ENCODE results near the gene IRF2.
"Not testable (repeated sequence)": the region's sequence is repeated elsewhere in the genome, so short reads cannot be mapped to it uniquely, and the experiment has no call there.

The IRF2 gene

DNA sequence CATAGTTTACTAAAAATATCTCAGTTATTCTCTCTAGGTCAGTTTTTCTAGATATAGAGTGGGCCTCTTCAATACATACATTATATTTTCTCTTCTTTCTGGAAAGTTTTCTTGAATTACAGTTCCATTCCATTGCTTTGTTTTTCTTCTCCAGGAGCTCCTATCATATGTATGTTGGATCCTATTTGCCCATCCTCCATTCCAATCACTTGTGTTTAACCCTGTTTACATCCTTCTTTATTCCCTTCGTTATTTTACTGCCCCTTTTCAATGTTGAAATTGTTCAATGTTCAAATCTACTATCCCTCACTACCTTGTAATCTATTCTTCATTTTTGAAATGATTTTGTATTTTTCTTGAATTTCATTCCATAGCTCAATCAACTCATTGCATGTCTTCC, 97.4 kb downstream of the IRF2 start:
- DNase-seq (ENCODE audit: low spot score), result no peak
- TF ChIP-seq, protein P1, sequence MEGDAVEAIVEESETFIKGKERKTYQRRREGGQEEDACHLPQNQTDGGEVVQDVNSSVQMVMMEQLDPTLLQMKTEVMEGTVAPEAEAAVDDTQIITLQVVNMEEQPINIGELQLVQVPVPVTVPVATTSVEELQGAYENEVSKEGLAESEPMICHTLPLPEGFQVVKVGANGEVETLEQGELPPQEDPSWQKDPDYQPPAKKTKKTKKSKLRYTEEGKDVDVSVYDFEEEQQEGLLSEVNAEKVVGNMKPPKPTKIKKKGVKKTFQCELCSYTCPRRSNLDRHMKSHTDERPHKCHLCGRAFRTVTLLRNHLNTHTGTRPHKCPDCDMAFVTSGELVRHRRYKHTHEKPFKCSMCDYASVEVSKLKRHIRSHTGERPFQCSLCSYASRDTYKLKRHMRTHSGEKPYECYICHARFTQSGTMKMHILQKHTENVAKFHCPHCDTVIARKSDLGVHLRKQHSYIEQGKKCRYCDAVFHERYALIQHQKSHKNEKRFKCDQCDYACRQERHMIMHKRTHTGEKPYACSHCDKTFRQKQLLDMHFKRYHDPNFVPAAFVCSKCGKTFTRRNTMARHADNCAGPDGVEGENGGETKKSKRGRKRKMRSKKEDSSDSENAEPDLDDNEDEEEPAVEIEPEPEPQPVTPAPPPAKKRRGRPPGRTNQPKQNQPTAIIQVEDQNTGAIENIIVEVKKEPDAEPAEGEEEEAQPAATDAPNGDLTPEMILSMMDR (IDR thresholded peaks at IDR 0.05; ENCODE audit: borderline replicate concordance, control extremely low read depth, extremely low read depth, insufficient read depth, missing control alignments), result no peak
- in situ Hi-C loops (cut with MboI; ENCODE audit: low sequenced_read_pairs, unreplicated experiment), result no loop called here

- TF ChIP-seq, protein P1 (IDR thresholded peaks at IDR 0.05; ENCODE audit: borderline replicate concordance, control extremely low read depth, extremely low read depth, insufficient read depth, missing control alignments), result no peak
- in situ Hi-C loops (cut with MboI; ENCODE audit: low sequenced_read_pairs, unreplicated experiment), result no loop called here
Measured at GRCh38 chr4:184376126-184376838, 98.1 kb downstream of the IRF2 start.

GRCh38 chr4:184375623-184376022, 98.7 kb downstream of the IRF2 start:
- in situ Hi-C loops (cut with MboI; ENCODE audit: low sequenced_read_pairs, unreplicated experiment); DNase-seq (ENCODE audit: low spot score): not testable (repeated sequence)

More at GRCh38 chr4:184376126-184376838, 98.1 kb downstream of the IRF2 start:
- DNase-seq (ENCODE audit: low spot score), result no peak

DNA sequence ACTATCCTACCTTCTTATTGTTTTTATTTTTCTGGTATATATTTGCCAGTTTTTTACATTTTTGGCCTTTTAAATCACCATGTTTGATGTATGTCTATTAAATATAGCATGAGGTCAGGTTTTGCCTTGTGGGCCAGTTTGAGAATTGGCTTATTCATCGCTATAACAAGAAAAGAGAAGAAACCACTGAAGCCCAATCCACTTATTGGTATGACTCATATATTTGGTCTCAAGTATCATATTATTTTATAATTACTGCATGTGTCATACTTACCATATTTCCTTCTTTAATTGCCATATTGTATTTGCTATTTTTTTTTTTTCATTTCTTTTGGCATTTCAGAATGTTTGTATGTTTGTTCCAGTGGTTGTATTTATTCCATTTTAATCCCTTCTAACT, 99.3 kb downstream of the IRF2 start:
- TF ChIP-seq, protein P1 (IDR thresholded peaks at IDR 0.05; ENCODE audit: borderline replicate concordance, control extremely low read depth, extremely low read depth, insufficient read depth, missing control alignments), result no peak
- DNase-seq (ENCODE audit: low spot score), result no peak
- in situ Hi-C loops (cut with MboI; ENCODE audit: low sequenced_read_pairs, unreplicated experiment), result no loop called here

DNA sequence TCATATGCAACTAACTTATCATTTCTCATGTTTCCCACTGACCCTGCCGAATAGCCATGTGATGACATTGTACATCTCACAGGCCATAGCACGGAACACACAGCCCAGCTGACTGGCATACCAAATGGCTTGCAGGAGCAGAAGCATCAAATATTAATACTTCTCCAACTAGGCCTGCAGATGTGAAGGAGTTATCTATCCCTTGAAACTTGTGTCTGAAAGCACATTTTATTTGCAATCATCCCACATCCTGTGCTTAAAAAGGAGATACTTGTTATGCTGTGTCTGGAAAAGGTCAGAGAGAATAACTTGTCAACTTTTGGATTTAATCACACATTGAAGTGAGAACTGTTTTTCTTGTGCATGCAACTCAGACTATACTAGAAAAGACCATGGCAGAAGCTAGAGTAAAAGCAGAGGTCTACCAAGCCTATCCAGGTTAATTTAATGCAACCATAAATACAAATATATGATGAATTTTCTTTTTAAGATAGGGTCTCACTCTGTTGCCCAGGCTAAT, 100.4 kb downstream of the IRF2 start:
- TF ChIP-seq, protein P1 (IDR thresholded peaks at IDR 0.05; ENCODE audit: borderline replicate concordance, control extremely low read depth, extremely low read depth, insufficient read depth, missing control alignments), result no peak
- no peak for DNase-seq (ENCODE audit: low spot score)
- in situ Hi-C loops (cut with MboI; ENCODE audit: low sequenced_read_pairs, unreplicated experiment), result no loop called here

GRCh38 chr4:184371390-184371787, 103.0 kb downstream of the IRF2 start:
- in situ Hi-C loops (cut with MboI; ENCODE audit: low sequenced_read_pairs, unreplicated experiment), result no loop called here

More at GRCh38 chr4:184371390-184371787, 103.0 kb downstream of the IRF2 start:
- TF ChIP-seq, protein P1 (IDR thresholded peaks at IDR 0.05; ENCODE audit: borderline replicate concordance, control extremely low read depth, extremely low read depth, insufficient read depth, missing control alignments), result no peak
- DNase-seq (ENCODE audit: low spot score), result no peak

Measured in GM13976 (cell line).